ENCODE data around the gene MPIG6B.

The MPIG6B gene

GRCh38 chr6:31725502-31726350 lies 2.6 kb downstream of the MPIG6B start:
- TF ChIP-seq EZH2phosphoT487 (IDR thresholded peaks at IDR 0.05; ENCODE audit: low read length) (no peak), EZH2 (optimal IDR thresholded peaks at IDR 0.05; ENCODE audit: low read depth, low read length) (no peak), CTCF (IDR thresholded peaks at IDR 0.05; ENCODE audit: low read length) (no peak)
- DNase-seq: no peak
- H3K9me2 ChIP-seq (replicated peaks; ENCODE audit: insufficient read depth, low read length): no peaks in the 10 kb centered on the region
- H3K9me3 ChIP-seq (replicated peaks; ENCODE audit: insufficient read depth, low read length): no peaks in the 10 kb centered on the region
- H3K4me2 ChIP-seq (ENCODE audit: low read depth, low read length): no peak overlapping the region
- H3K27me3 ChIP-seq (replicated peaks; ENCODE audit: insufficient read depth, low read length): no peaks in the 10 kb centered on the region
- H3K79me2 ChIP-seq (ENCODE audit: low read length): peaks cover 8% of the 10 kb centered on the region; the same call in 1 of the 2 replicates
- H3K36me3 ChIP-seq (replicated peaks; ENCODE audit: insufficient read depth, low read length): no peaks in the 10 kb centered on the region
- no peak overlapping the region for H3K4me3 ChIP-seq (ENCODE audit: low read length)
- H4K20me1 ChIP-seq (ENCODE audit: insufficient read depth, low read length): no peaks in the 10 kb centered on the region
- H3F3A ChIP-seq (ENCODE audit: insufficient read depth, low read length): peaks cover 38% of the 10 kb centered on the region
- no peak overlapping the region for H3K9ac ChIP-seq (ENCODE audit: low read length)
- H3K27ac ChIP-seq (ENCODE audit: low read length): no peak overlapping the region
- H2AFZ ChIP-seq (ENCODE audit: low read length): no peak overlapping the region
- peaks cover 29% of the 10 kb centered on the region for H3K4me1 ChIP-seq (ENCODE audit: low read length)

GRCh38 chr6:31727034-31727716 lies 4.0 kb downstream of the MPIG6B start:
- Histone ChIP-seq H3K9me3 (replicated peaks; ENCODE audit: insufficient read depth, low read length) (no peaks in the 10 kb centered on the region), H3K4me1 (ENCODE audit: low read length) (peaks cover 29% of the 10 kb centered on the region), H3F3A (ENCODE audit: insufficient read depth, low read length) (peaks cover 52% of the 10 kb centered on the region), H3K4me3 (ENCODE audit: low read length) (no peak overlapping the region), H3K4me2 (ENCODE audit: low read depth, low read length) (peak overlapping the region; percentile 93), H3K27me3 (replicated peaks; ENCODE audit: insufficient read depth, low read length) (no peaks in the 10 kb centered on the region), H2AFZ (ENCODE audit: low read length) (peak overlapping the region; percentile 44), H4K20me1 (ENCODE audit: insufficient read depth, low read length) (no peaks in the 10 kb centered on the region), H3K9ac (ENCODE audit: low read length) (peak overlapping the region; percentile 45; the same call in 1 of the 2 replicates), H3K79me2 (ENCODE audit: low read length) (peaks cover 12% of the 10 kb centered on the region; the same call in 1 of the 2 replicates), H3K27ac (ENCODE audit: low read length) (peak overlapping the region; percentile 86), H3K36me3 (replicated peaks; ENCODE audit: insufficient read depth, low read length) (no peaks in the 10 kb centered on the region; the same call in 1 of the 2 replicates), H3K9me2 (replicated peaks; ENCODE audit: insufficient read depth, low read length) (no peaks in the 10 kb centered on the region)
- TF ChIP-seq CTCF (IDR thresholded peaks at IDR 0.05; ENCODE audit: low read length): no peak
- TF ChIP-seq EZH2 (optimal IDR thresholded peaks at IDR 0.05; ENCODE audit: low read depth, low read length): no peak
- TF ChIP-seq EZH2phosphoT487 (IDR thresholded peaks at IDR 0.05; ENCODE audit: low read length): no peak
- DNase-seq: no peak

- H3K79me2 ChIP-seq (ENCODE audit: low read length): peaks cover 16% of the 10 kb centered on the region
- H4K20me1 ChIP-seq (ENCODE audit: insufficient read depth, low read length): no peaks in the 10 kb centered on the region
- peak; percentile 73 for DNase-seq
- peak overlapping the region; percentile 30; the same call in 1 of the 2 replicates for H3K9ac ChIP-seq (ENCODE audit: low read length)
- peak overlapping the region; percentile 44; the same call in 1 of the 2 replicates for H2AFZ ChIP-seq (ENCODE audit: low read length)
- no peaks in the 10 kb centered on the region; the same call in none of the 2 replicates for H3K36me3 ChIP-seq (replicated peaks; ENCODE audit: insufficient read depth, low read length)
- H3K9me3 ChIP-seq (replicated peaks; ENCODE audit: insufficient read depth, low read length): no peaks in the 10 kb centered on the region
- H3F3A ChIP-seq (ENCODE audit: insufficient read depth, low read length): peaks cover 55% of the 10 kb centered on the region
- H3K27me3 ChIP-seq (replicated peaks; ENCODE audit: insufficient read depth, low read length): no peaks in the 10 kb centered on the region
- H3K27ac ChIP-seq (ENCODE audit: low read length): peak overlapping the region; percentile 86
- peaks cover 29% of the 10 kb centered on the region for H3K4me1 ChIP-seq (ENCODE audit: low read length)
- H3K4me3 ChIP-seq (ENCODE audit: low read length): no peak overlapping the region; the same call in 1 of the 2 replicates
- no peaks in the 10 kb centered on the region for H3K9me2 ChIP-seq (replicated peaks; ENCODE audit: insufficient read depth, low read length)
- TF ChIP-seq EZH2phosphoT487 (IDR thresholded peaks at IDR 0.05; ENCODE audit: low read length): no peak
- TF ChIP-seq CTCF (IDR thresholded peaks at IDR 0.05; ENCODE audit: low read length): no peak
- no peak for TF ChIP-seq EZH2 (optimal IDR thresholded peaks at IDR 0.05; ENCODE audit: low read depth, low read length)
- peak overlapping the region; percentile 93 for H3K4me2 ChIP-seq (ENCODE audit: low read depth, low read length)
Measured at GRCh38 chr6:31727717-31728671, 4.8 kb downstream of the MPIG6B start.

Data from MM.1S (cell line).